Measurements from ENCODE around the gene CATSPER4. TPM values are rescaled to one million over a fixed set of nuclear protein-coding genes. Genes with fewer than 3 reads are reported as not detected.

CATSPER4 gene
- total and polyA plus RNA-seq, 2 experiments from 2014 or later, result 0.31 TPM; not detected in 1

GRCh38 chr1:26177182-26177684 is 13.2 kb upstream of the CATSPER4 start, which contains the start of gene CNKSR1:
Gene CNKSR1, plus strand, starts transcription at chr1:26177491. Its CDS starts 57 bp downstream, at chr1:26177548.
- H3K4me2 ChIP-seq, result peak within 1 kb of the TSS; percentile 78
- no peaks in the 10 kb centered on the region for H3K79me2 ChIP-seq (replicated peaks; ENCODE audit: insufficient read depth)
- Mint-ChIP-seq H3K36me3 (ENCODE audit: low read depth) (peaks cover 7% of the 10 kb centered on the region; the same call in 2 of the 3 replicates), H3K4me1 (peaks cover 10% of the 10 kb centered on the region; the same call in 2 of the 3 replicates), H3K9me3 (no peaks in the 10 kb centered on the region), H3K4me3 (peak within 1 kb of the TSS; percentile 89), H3K27me3 (ENCODE audit: insufficient read depth, low read depth, poor library complexity) (peaks cover 20% of the 10 kb centered on the region), H3K27ac (peak within 1 kb of the TSS; percentile 97)
- H3K27me3 ChIP-seq (ENCODE audit: insufficient read depth), result no peaks in the 10 kb centered on the region
- peak; percentile 100 for ATAC-seq
- H4K20me1 ChIP-seq (replicated peaks; ENCODE audit: insufficient read depth), result no peaks in the 10 kb centered on the region; the same call in 1 of the 2 replicates
- H3K27ac ChIP-seq (ENCODE audit: low read depth), result peak within 1 kb of the TSS; percentile 42; the same call in 1 of the 2 replicates
- TF ChIP-seq CREB1 (CRISPR knock-in tag; IDR thresholded peaks at IDR 0.05; ENCODE audit: low read depth) (no peak), CTCF (conservative IDR thresholded peaks at IDR 0.05; ENCODE audit: low read depth in 2 of 2) (peak; percentile 56 to 64), POLR2AphosphoS5 (IDR thresholded peaks at IDR 0.05; ENCODE audit: low read depth) (peak; percentile 59), REST (IDR thresholded peaks at IDR 0.05; ENCODE audit: unreplicated experiment) (no peak)
- H3K4me3 ChIP-seq, result peak within 1 kb of the TSS; percentile 48
- DNase-seq (ENCODE audit: low spot score), result peak; percentile 97
- peaks cover 4% of the 10 kb centered on the region; the same call in 1 of the 2 replicates for H3F3A ChIP-seq (replicated peaks; ENCODE audit: low read depth)
- H2AFZ ChIP-seq, result peak within 1 kb of the TSS; percentile 75; the same call in 1 of the 2 replicates
- no peaks in the 10 kb centered on the region for H3K36me3 ChIP-seq (ENCODE audit: insufficient read depth)
- no peaks in the 10 kb centered on the region for H3K9me2 ChIP-seq (ENCODE audit: insufficient read depth)
- H3K4me1 ChIP-seq (ENCODE audit: insufficient read depth), result no peaks in the 10 kb centered on the region; the same call in 1 of the 2 replicates

GRCh38 chr1:26180010-26180506 is 10.3 kb upstream of the CATSPER4 start:
- no peaks in the 10 kb centered on the region for H3K9me2 ChIP-seq (ENCODE audit: insufficient read depth)
- peaks cover 4% of the 10 kb centered on the region; the same call in 1 of the 2 replicates for H3F3A ChIP-seq (replicated peaks; ENCODE audit: low read depth)
- no peaks in the 10 kb centered on the region; the same call in 1 of the 2 replicates for H4K20me1 ChIP-seq (replicated peaks; ENCODE audit: insufficient read depth)
- no peaks in the 10 kb centered on the region for H3K36me3 ChIP-seq (ENCODE audit: insufficient read depth)
- H3K4me3 Mint-ChIP-seq, result no peak overlapping the region
- no peak overlapping the region for H3K4me2 ChIP-seq
- H3K27me3 Mint-ChIP-seq (ENCODE audit: insufficient read depth, low read depth, poor library complexity), result peaks cover 13% of the 10 kb centered on the region
- H3K9me3 Mint-ChIP-seq, result no peaks in the 10 kb centered on the region
- DNase-seq (ENCODE audit: low spot score) (no peak), ATAC-seq (no peak)
- H3K27ac ChIP-seq (ENCODE audit: low read depth), result no peak overlapping the region
- no peak overlapping the region for H3K4me3 ChIP-seq
- H3K27me3 ChIP-seq (ENCODE audit: insufficient read depth), result no peaks in the 10 kb centered on the region
- H3K4me1 Mint-ChIP-seq, result peaks cover 10% of the 10 kb centered on the region; the same call in 2 of the 3 replicates
- H3K27ac Mint-ChIP-seq, result no peak overlapping the region
- no peaks in the 10 kb centered on the region; the same call in 1 of the 2 replicates for H3K4me1 ChIP-seq (ENCODE audit: insufficient read depth)
- H3K79me2 ChIP-seq (replicated peaks; ENCODE audit: insufficient read depth), result no peaks in the 10 kb centered on the region
- H3K36me3 Mint-ChIP-seq (ENCODE audit: low read depth), result peaks cover 7% of the 10 kb centered on the region; the same call in 2 of the 3 replicates
- no peak overlapping the region for H2AFZ ChIP-seq
- TF ChIP-seq EZH2 (IDR thresholded peaks at IDR 0.05; ENCODE audit: low read depth, unreplicated experiment) (no peak), CTCF (conservative IDR thresholded peaks at IDR 0.05; ENCODE audit: low read depth in 2 of 2) (no peak), NANOG (IDR thresholded peaks at IDR 0.05; ENCODE audit: borderline replicate concordance) (no peak), ETS1 (IDR thresholded peaks at IDR 0.05) (no peak), EZH2phosphoT487 (IDR thresholded peaks at IDR 0.05; ENCODE audit: unreplicated experiment) (no peak), CREB1 (CRISPR knock-in tag; IDR thresholded peaks at IDR 0.05; ENCODE audit: low read depth) (no peak), JUNB (IDR thresholded peaks at IDR 0.05; ENCODE audit: unreplicated experiment) (no peak), REST (IDR thresholded peaks at IDR 0.05; ENCODE audit: unreplicated experiment) (no peak), ZNF331 (CRISPR knock-in tag; IDR thresholded peaks at IDR 0.05; ENCODE audit: low read depth) (no peak)

All from GM23338 (cell line).